HepG2 (cell line): ENCODE data around the gene CLIP2. TPM values are rescaled to one million over a fixed set of nuclear protein-coding genes. Genes with fewer than 3 reads are reported as not detected.
A peak's percentile ranks its signal among the peaks of the same experiment; 100 is the strongest.

Experiments
- ARNT ChIP-seq: fragments of 450-650 bp; IDR thresholded peaks from 2 replicates; pipeline ENCODE4 v1.6.1; 2017
- CBX1 ChIP-seq: IDR thresholded peaks from one replicate; pipeline ENCODE4 v1.6.1; 2016; ENCODE audit warnings: antibody characterized with exemption, low read depth
- CHD4 ChIP-seq: fragments of 200-600 bp; sonication (generic); IDR thresholded peaks from 2 replicates; pipeline ENCODE4 v1.7.0; 2017; ENCODE audit warnings: mild to moderate bottlenecking, low read length, borderline replicate concordance
- NR2C2 ChIP-seq: sonication (generic); formaldehyde crosslinking; IDR thresholded peaks from 2 replicates; pipeline ENCODE4 v1.4.0; 2020; ENCODE audit warnings: missing genetic modification reagents, mild to moderate bottlenecking, moderate library complexity, borderline replicate concordance
- PCBP2 ChIP-seq: fragments of 200-400 bp; formaldehyde crosslinking; optimal IDR thresholded peaks from 2 replicates; pipeline ENCODE3; 2018; ENCODE audit warnings: low read length, low read depth; ENCODE audit not compliant: poor library complexity, severe bottlenecking
- SMARCC2 ChIP-seq: fragments of 450-650 bp; IDR thresholded peaks from 2 replicates; pipeline ENCODE4 v1.6.1; 2017; ENCODE audit warnings: antibody characterized with exemption, mild to moderate bottlenecking
- ZBTB3 ChIP-seq: sonication (generic); formaldehyde crosslinking; IDR thresholded peaks from 2 replicates; pipeline ENCODE4 v1.4.0; 2020; ENCODE audit warnings: low read depth, mild to moderate bottlenecking, moderate library complexity, missing genetic modification reagents, borderline replicate concordance
- ZNF567 ChIP-seq: sonication (generic); formaldehyde crosslinking; IDR thresholded peaks from 2 replicates; pipeline ENCODE4 v1.8.1; 2023; ENCODE audit warnings: mild to moderate bottlenecking, missing genetic modification reagents, borderline replicate concordance
- polyA plus RNA-seq, 8 experiments: library from polyadenylated mRNA; depleted of rRNA in 3 of 8; stranded (reverse) in 7 of 8; unstranded in 1 of 8; fragments of >200 nt; fragmentation: Illumina TruSeq in 4 of 8; extraction: Trizol in 4 of 8; gene quantifications; 2 replicates each; pipeline versions ENCODE4 v1.2.1 to v1.2.3, GENCODE V29; 2011 to 2016; ENCODE audit warnings: low read depth in 4 of 8, missing spikeins in 1 of 8, mixed read lengths in 1 of 8; ENCODE audit not compliant: insufficient read depth in 1 of 8
- total RNA-seq, 5 experiments: library from RNA; depleted of rRNA; stranded (reverse); fragments of >200 nt; fragmentation: Illumina TruSeq; extraction: Trizol; gene quantifications; 2 replicates each; pipeline ENCODE4 v1.2.3, GENCODE V29; 2016; ENCODE audit warnings: low read depth in 1 of 5
- TF ChIP-seq, protein P1 (sequence below): sonication (generic); formaldehyde crosslinking; conservative IDR thresholded peaks from 2 replicates; pipeline ENCODE4 v1.8.0; 2022; ENCODE audit warnings: missing genetic modification reagents
- TF ChIP-seq, protein P2 (sequence below): sonication (generic); formaldehyde crosslinking; conservative IDR thresholded peaks from 2 replicates; pipeline ENCODE4 v1.4.0; 2020; ENCODE audit warnings: missing genetic modification reagents
- TF ChIP-seq, protein P3 (sequence below): IDR thresholded peaks from 2 replicates; pipeline ENCODE4 v1.4.0; 2020; ENCODE audit warnings: mild to moderate bottlenecking, missing genetic modification reagents
- TF ChIP-seq, protein P4 (sequence below): sonication (generic); formaldehyde crosslinking; IDR thresholded peaks from 2 replicates; pipeline ENCODE4 v1.8.0; 2022; ENCODE audit warnings: missing genetic modification reagents, mild to moderate bottlenecking, inconsistent platforms, borderline replicate concordance
- TF ChIP-seq, protein P5 (sequence below): sonication (generic); formaldehyde crosslinking; IDR thresholded peaks from 2 replicates; pipeline ENCODE4 v1.4.0; 2020; ENCODE audit warnings: missing genetic modification reagents

The CLIP2 gene
- total and polyA plus RNA-seq, 2 of the 13 experiments (the other 11 are each of a cell fraction or from before 2014, with no cell fraction given) = 6.5 to 17.4 TPM

DNA sequence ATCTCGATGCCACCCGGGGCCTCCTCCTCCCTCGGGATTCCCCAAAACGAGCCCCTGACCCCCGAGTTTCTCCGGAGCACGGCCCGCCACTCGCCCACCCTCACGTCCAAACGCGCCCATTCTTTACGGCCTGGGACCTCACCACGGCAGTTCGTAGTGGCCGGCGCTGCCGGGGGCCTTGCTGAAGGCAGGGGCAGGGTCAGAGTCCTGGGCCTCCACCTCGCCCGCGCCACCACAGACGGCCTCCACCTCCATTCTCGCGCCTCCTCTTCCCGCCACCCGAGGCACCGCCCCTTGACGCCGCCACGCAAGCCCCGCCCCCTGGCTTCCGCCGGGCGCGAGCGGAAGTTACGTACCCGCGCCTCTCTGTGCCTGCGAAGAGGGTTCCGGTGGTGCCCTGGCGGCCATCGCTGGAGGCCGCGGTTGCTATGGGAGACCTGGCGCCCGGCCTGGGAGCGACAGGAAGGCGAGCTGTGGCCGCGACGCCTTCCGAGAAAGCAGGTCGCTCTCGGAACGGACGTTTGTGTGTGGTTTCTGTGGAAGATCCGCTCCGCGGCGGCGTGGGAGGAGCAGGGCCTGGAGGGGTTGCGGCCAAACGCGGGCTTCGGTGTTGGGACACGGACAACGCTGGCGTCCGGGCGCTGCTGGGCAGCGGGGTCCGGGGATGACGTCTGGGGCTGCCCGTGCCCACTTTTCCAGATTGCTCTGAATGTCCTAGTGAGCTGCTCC is 34.9 kb upstream of the CLIP2 start, which contains the start of gene RFC2 (continued):
- TF ChIP-seq, protein P1, sequence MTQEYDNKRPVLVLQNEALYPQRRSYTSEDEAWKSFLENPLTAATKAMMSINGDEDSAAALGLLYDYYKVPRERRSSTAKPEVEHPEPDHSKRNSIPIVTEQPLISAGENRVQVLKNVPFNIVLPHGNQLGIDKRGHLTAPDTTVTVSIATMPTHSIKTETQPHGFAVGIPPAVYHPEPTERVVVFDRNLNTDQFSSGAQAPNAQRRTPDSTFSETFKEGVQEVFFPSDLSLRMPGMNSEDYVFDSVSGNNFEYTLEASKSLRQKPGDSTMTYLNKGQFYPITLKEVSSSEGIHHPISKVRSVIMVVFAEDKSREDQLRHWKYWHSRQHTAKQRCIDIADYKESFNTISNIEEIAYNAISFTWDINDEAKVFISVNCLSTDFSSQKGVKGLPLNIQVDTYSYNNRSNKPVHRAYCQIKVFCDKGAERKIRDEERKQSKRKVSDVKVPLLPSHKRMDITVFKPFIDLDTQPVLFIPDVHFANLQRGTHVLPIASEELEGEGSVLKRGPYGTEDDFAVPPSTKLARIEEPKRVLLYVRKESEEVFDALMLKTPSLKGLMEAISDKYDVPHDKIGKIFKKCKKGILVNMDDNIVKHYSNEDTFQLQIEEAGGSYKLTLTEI (CRISPR knock-in tag) = no peak
- TF ChIP-seq PCBP2 = no peak
- peak; percentile 55; the same call in 1 of the 2 replicates for TF ChIP-seq ZBTB3 (CRISPR knock-in tag)
- TF ChIP-seq, protein P2, sequence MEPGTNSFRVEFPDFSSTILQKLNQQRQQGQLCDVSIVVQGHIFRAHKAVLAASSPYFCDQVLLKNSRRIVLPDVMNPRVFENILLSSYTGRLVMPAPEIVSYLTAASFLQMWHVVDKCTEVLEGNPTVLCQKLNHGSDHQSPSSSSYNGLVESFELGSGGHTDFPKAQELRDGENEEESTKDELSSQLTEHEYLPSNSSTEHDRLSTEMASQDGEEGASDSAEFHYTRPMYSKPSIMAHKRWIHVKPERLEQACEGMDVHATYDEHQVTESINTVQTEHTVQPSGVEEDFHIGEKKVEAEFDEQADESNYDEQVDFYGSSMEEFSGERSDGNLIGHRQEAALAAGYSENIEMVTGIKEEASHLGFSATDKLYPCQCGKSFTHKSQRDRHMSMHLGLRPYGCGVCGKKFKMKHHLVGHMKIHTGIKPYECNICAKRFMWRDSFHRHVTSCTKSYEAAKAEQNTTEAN (CRISPR knock-in tag) = peak; percentile 63; the same call in 1 of the 2 replicates
- TF ChIP-seq, protein P3, sequence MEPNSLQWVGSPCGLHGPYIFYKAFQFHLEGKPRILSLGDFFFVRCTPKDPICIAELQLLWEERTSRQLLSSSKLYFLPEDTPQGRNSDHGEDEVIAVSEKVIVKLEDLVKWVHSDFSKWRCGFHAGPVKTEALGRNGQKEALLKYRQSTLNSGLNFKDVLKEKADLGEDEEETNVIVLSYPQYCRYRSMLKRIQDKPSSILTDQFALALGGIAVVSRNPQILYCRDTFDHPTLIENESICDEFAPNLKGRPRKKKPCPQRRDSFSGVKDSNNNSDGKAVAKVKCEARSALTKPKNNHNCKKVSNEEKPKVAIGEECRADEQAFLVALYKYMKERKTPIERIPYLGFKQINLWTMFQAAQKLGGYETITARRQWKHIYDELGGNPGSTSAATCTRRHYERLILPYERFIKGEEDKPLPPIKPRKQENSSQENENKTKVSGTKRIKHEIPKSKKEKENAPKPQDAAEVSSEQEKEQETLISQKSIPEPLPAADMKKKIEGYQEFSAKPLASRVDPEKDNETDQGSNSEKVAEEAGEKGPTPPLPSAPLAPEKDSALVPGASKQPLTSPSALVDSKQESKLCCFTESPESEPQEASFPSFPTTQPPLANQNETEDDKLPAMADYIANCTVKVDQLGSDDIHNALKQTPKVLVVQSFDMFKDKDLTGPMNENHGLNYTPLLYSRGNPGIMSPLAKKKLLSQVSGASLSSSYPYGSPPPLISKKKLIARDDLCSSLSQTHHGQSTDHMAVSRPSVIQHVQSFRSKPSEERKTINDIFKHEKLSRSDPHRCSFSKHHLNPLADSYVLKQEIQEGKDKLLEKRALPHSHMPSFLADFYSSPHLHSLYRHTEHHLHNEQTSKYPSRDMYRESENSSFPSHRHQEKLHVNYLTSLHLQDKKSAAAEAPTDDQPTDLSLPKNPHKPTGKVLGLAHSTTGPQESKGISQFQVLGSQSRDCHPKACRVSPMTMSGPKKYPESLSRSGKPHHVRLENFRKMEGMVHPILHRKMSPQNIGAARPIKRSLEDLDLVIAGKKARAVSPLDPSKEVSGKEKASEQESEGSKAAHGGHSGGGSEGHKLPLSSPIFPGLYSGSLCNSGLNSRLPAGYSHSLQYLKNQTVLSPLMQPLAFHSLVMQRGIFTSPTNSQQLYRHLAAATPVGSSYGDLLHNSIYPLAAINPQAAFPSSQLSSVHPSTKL = peak; percentile 35; the same call in 1 of the 2 replicates
- no peak for TF ChIP-seq SMARCC2
- peak; percentile 64 for TF ChIP-seq CBX1
- TF ChIP-seq CHD4 = no peak
- TF ChIP-seq ARNT = no peak
- TF ChIP-seq, protein P4, sequence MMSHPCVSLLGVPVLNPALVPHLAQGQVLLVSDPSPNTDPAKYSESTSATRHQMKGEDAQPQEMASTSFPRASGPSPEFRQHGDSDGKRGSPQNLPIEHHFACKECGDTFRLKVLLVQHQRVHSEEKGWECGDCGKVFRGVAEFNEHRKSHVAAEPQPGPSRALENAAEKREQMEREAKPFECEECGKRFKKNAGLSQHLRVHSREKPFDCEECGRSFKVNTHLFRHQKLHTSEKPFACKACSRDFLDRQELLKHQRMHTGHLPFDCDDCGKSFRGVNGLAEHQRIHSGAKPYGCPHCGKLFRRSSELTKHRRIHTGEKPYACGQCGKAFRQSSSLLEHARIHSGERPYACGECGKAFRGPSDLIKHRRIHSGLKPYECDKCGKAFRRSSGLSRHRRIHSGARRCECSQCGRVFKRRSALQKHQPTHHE = peak; percentile 55
- TF ChIP-seq NR2C2 (CRISPR knock-in tag) = peak; percentile 69
- TF ChIP-seq, protein P5, sequence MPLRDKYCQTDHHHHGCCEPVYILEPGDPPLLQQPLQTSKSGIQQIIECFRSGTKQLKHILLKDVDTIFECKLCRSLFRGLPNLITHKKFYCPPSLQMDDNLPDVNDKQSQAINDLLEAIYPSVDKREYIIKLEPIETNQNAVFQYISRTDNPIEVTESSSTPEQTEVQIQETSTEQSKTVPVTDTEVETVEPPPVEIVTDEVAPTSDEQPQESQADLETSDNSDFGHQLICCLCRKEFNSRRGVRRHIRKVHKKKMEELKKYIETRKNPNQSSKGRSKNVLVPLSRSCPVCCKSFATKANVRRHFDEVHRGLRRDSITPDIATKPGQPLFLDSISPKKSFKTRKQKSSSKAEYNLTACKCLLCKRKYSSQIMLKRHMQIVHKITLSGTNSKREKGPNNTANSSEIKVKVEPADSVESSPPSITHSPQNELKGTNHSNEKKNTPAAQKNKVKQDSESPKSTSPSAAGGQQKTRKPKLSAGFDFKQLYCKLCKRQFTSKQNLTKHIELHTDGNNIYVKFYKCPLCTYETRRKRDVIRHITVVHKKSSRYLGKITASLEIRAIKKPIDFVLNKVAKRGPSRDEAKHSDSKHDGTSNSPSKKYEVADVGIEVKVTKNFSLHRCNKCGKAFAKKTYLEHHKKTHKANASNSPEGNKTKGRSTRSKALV (CRISPR knock-in tag) = no peak
- TF ChIP-seq ZNF567 (CRISPR knock-in tag) = peak; percentile 96
